IPS-NIHi7 (cell line): ENCODE measurements around the gene KLHDC8A.
A peak's percentile ranks its signal among the peaks of the same experiment; 100 is the strongest.
"Not testable (repeated sequence)": the region's sequence is repeated elsewhere in the genome, so short reads cannot be mapped to it uniquely, and the experiment has no call there.

Source experiments
- DNase-seq: peaks from one replicate; pipeline ENCODE4 v3.0.0; 2012; ENCODE audit warnings: mixed read lengths; ENCODE audit errors: extremely low spot score

The KLHDC8A gene

DNA sequence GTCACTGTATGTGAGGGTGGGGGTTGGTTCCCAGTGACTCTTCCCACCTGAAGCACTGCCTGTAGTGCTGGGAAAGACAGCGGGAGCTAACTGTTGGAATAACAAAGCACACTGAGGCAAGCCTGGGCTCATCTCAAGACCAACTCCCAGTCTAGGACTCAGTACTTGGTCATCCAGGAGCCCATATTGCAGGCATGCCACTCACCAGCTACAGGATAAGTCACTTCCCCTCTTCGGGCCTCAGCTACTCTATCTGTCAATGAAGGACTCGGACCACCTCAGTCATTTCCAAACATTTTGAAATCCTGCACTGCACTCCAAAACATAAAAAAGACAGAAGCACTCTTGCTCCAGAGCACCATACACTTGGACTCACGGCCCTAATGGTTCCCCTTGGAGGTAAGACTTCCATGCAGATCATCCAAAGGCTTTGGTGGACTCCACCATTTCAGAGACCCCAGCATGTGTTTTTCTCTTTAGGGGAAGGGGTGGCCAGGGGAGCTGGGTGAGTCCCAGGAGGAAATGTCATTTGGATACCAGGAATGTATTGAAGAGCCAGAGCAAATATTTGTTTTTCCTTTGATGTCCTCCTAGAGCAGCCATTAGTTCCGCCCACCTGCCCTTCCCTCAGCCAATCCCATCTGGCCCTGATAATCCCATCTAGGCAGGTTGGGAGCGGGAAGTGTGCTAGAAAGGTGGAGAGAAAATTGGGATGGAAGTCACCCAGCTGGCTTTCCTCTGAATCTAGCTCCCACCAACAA is 38.3 kb downstream of the KLHDC8A start:
- DNase-seq, result peak; percentile 40

- no peak for DNase-seq
Observed at GRCh38 chr1:205317311-205317917, 39.3 kb downstream of the KLHDC8A start.

- DNase-seq, result no peak
Observed at GRCh38 chr1:205316161-205316566, 40.6 kb downstream of the KLHDC8A start.

DNA sequence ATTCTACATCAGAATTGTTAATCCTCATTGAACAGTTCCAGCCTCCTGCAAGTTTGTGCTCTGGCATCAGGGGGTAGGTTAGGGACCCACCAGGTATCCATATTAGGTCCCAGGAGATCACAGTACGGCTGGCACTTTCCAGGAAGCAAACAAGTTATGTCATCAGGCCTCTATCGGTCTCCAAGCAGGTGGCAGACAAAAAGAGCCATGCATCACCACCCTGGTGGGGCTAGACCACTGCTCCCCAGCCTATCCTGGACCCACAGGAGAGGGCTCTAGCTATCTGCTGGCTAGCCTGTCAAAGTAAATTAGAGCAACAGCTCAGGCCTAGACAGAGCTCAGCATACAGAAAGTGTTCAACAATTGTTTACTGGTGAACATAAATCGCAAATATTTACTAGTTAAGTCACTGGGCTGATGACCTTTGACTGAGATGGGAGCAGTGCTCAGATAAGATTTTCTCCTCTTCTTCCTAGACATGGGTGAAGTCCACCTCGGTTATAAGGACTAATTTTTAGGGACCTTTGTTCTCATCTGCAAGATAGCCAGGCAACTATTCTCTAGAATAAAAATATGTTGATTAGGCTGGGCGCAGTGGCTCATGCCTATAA is 41.6 kb downstream of the KLHDC8A start:
- no peak for DNase-seq

DNA sequence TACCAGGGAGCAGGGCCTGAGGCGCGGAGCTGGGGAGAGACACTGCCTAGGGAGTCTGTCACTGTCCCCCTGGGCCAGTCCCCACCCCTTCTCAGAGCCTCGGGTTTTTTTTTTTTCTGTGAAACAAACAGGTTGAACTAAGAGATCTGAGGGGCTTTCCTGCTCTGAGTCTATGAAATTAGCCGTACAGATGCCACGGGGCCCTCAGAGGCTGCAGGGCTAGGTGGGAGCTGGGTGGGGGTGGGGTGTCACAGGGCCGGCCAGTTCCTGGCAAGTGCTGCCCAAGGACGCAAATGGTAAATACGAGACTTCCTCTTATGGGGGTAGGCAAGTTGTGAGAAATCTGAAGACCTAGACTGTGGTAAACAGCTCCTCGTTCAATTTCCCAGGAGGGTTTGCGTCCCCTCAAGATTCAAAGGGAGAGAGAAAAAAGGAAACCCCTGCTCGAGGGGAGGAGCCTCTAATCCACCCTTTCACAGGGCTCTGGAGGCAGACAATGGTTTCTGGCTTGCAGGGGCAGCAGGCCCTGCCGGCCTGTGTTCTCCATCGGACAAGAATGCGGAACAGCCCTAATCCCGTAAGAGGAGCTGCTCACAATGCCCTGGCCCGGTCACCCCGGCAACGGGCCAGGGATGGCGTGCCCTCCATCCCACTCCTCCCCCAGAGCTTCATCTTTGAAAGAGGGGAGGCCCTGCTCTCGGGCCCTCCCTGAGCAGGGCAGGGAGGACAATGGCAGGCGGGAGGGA is 43.0 kb downstream of the KLHDC8A start:
- peak; percentile 79 for DNase-seq

GRCh38 chr1:205312866-205313562 is 43.7 kb downstream of the KLHDC8A start:
- DNase-seq, result no peak

DNA sequence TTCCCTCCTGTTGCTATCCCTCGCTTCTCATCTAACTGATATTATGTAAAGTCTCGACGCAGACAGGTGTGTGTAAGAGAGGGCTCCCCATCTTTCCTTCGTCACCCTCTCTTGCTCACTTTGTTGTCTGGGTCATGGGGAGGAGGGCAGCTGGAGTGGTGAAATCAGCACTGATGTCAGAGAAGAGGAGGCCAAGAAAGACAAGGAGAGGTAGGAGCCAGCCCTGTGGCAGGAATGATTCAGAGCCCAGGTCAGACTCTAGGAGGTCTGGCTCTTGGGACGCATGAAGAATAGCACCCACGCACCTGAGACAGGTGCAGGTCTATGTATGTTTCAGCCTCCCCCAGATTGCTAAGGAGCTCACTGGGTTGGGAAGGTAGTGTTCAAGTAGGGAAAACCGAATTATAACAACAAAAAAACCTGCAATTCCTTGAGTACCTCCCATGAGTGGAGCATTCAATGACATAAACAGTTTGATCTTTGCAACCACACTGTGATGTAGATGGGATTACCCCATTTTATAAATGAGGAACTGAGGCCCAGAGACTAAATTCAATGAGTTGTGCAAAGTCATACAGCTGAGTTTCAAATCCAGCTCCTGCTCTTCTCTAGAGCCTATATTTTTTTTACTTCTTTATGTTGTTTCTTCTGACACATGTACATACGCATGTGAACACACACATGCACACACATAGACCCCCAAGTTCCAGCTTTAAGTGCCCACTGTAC is 45.6 kb downstream of the KLHDC8A start:
- DNase-seq, result no peak

DNA sequence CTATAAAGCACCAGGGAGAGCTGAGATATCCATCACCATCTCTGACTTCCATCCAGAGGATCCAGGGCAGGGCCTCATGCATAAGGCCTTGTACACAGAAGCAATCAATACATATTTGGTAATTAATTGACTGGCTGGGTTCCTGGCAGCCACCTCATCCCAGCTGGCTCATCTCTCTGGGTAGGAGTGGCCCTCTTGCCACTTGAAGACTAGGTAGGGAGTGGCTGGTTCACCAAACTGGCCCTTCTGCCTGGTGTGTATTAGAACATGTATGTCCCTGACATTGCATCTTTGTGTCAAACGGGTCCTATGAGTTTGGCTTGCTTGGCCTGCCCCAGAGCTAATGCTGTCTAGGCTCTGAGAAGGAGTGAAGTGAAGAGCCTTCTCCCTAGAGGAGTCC is 47.0 kb downstream of the KLHDC8A start:
- no peak for DNase-seq

DNA sequence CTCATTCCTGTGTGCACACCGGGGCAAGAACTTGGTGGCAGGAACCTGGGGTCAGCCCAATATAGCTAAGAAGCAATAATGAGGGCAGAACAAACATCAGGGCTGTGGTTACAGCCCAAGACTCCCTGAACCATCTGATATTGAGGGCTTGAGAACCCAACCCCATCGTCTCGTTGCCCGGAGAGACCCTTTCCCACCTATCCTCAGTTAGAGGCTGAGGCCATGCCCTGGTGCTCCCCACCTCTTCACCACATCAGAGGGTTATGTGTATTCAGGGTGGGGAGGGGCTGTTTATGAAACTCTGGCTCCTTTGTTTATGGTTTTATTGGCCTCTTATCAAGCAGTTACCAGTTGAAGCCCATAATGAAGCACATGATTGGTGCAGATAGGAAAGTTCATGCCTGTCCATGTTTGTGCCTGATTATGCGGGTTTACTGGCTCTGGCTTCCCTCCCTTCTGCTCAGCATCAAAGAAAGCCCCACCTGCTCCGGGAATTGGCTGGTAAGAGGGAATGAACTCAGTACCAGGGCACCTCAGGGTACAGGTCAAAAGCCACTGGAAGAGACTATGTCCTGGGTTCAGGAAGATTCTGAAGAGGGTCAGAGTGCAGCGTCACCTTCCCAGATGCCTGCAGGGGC is 49.7 kb downstream of the KLHDC8A start:
- no peak for DNase-seq

GRCh38 chr1:205304695-205305070 is 52.0 kb downstream of the KLHDC8A start:
- DNase-seq, result no peak

- no peak for DNase-seq
Observed at GRCh38 chr1:205304046-205304694, 52.6 kb downstream of the KLHDC8A start.

GRCh38 chr1:205303247-205303888 is 53.4 kb downstream of the KLHDC8A start:
- no peak for DNase-seq

DNA sequence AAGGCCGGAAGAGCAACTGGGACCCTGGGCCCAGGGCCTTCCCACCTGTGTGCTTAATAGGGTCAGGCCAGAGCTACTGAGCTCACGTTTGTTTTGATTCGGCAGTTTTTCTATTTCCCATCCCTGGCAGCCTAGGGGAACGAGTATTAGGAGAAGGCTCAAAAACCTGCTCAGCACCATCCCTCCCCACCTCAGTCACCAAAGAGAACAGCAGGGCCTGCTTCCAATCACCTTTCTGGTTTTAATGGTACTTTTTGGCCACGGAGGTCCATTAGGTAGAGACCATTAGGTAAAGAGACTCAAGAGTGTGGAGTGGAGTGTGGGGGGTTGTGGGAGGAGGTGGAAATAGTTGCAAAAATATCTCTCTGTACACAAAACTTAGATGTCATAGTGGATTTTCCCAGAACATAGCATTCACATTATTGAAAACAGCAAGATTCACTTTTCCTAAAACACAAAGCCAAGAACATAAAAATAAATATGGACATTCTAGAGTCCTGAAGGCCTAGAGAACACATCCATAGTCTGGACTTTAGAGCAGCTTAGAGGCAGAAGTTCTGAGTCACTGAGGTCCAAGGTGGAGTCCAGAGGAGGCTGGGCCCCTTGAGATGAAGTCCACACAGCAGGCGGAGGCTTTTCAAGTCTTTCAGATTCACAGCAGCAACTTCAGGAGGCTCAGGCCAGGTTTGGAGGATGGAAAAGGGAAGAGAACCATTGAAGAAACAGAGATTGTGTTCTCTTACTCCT is 54.7 kb downstream of the KLHDC8A start:
- no peak for DNase-seq

DNA sequence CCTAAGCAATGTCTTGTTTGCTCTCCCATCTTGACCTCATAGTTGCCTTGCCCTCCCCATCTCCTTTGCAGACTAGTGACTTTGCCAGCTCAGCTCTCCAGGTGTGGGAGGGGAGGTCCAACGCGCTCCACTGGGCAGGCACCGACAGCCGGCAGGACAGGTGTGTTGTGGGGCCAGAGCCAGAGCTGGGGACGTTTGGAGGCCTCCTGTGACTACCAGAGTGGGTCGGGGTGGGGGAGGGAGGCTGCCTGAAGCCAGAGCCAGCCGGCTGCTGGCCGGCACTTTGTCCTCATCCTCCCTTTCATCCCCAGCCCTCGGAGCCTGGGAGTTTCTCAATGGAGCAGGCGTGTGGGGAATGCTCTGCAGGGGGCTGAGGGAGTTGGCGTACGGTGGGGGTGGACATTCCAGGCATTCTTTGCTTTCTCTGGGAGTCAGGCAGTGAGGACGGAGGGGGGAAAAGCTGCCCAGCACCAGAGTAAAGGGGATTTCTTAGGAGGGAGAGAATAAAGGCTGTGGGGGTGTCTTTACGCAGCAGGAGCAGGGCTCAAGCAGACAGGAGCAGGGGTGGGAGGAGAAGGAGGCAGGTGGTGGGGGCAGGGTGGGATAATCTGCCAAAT is 55.4 kb downstream of the KLHDC8A start:
- DNase-seq, result peak; percentile 86

GRCh38 chr1:205300149-205300548 is 56.6 kb downstream of the KLHDC8A start:
- no peak for DNase-seq

DNA sequence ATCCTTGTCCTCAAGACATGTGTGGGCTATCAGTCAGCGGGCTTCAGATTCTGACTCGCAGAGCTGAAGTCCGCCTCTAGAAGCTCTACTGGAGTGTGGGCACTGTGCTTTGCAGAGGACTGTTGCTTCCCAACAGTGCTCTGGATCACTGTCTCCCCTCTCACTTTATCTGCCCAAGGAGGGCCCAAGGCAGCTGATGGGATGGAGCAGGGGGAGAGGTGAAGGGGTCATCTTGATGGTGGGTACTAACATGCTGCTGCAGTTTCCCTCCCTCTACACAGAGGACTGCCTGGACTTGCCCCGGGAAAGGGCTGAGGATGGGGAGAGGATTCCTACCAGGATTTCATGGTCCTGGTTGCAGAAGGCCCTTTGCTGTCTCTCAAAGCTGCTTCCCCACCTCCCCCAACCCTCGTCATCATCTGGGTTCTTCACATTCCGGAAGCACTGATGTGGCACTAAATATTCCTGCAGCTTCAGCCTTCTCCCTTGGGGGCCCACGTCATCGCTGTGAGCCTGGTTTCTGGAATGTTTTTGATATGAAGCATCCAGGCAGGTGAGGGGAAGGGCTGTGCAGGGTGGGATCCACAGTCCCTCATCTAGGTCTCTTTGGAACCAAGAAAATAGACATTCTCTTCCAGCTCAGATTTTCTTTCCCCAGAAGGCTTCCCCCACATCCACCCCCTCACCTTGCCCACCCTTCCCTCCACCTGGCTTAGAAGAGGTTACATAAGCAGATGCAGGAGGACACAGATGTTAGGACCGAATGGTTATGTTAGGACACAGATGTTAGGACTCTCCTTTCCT is 58.3 kb downstream of the KLHDC8A start:
- DNase-seq, result no peak

GRCh38 chr1:205297546-205298177 is 59.1 kb downstream of the KLHDC8A start:
- not testable (repeated sequence) for DNase-seq
